ENCODE results near the gene QRFP. TPM values are rescaled to one million over a fixed set of nuclear protein-coding genes. Genes with fewer than 3 reads are reported as not detected.

Gene QRFP
- total RNA-seq, 1 experiment from 2014 or later, result not detected

GRCh38 chr9:130931508-130932254, 35.1 kb upstream of the QRFP start:
- no peaks in the 10 kb centered on the region for H3K9me3 ChIP-seq (ENCODE audit: control insufficient read depth in 1 of 2, insufficient read depth in 1 of 2, low read depth in 1 of 2, low read length in 2 of 2)
- intact Hi-C loops (cut with micrococcal nuclease), result no loop called here
- no TSS peak for BruUV-seq (replicated peaks)
- CTCF ChIA-PET, result no interaction called here
- ATAC-seq, result no peak
- no peaks in the 10 kb centered on the region for H3K36me3 ChIP-seq (ENCODE audit: control insufficient read depth in 1 of 2, insufficient read depth in 2 of 2, low read length in 2 of 2)
- RAD21 ChIA-PET (ENCODE audit: low non-redundant PET in 1 of 2, low total read pairs in 2 of 2, uncharacterized antibody in 2 of 2, unreplicated experiment in 2 of 2), result no interaction called here
- peaks cover 43 to 52% of the 10 kb centered on the region in 2 experiments for H3K4me1 ChIP-seq (ENCODE audit: control insufficient read depth in 1 of 2, insufficient read depth in 2 of 2, low read length in 2 of 2)
- TF ChIP-seq SIN3A (IDR thresholded peaks at IDR 0.05; ENCODE audit: low read depth) (no peak), RAD21 (IDR thresholded peaks at IDR 0.05; ENCODE audit: low read depth) (no peak), EGR1 (IDR thresholded peaks at IDR 0.05; ENCODE audit: low read depth) (no peak)
- TF ChIP-seq, protein P1, sequence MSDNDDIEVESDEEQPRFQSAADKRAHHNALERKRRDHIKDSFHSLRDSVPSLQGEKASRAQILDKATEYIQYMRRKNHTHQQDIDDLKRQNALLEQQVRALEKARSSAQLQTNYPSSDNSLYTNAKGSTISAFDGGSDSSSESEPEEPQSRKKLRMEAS (IDR thresholded peaks at IDR 0.05), result no peak
- H3K79me2 ChIP-seq (ENCODE audit: insufficient read depth, low read length), result no peaks in the 10 kb centered on the region
- no peak overlapping the region for H3K4me2 ChIP-seq (ENCODE audit: low read length)
- no peaks in the 10 kb centered on the region for H3K27me3 ChIP-seq (ENCODE audit: insufficient read depth, low read length)
- H3K9ac ChIP-seq (ENCODE audit: low read length), result no peak overlapping the region
- no peak overlapping the region for H3K27ac ChIP-seq (ENCODE audit: low read depth, low read length)
- POLR2A ChIA-PET, result no interaction called here
- no peaks in the 10 kb centered on the region for H3K9me2 ChIP-seq (ENCODE audit: insufficient read depth)
- no peak for DNase-seq (ENCODE audit: low read depth, low spot score)
- no peak overlapping the region for H2AFZ ChIP-seq (ENCODE audit: low read depth, low read length, poor library complexity, severe bottlenecking)
- no peak overlapping the region for H3K4me3 ChIP-seq (replicated peaks in 1 of 2; ENCODE audit: low read depth in 1 of 2, low read length in 2 of 2)
- no peaks in the 10 kb centered on the region for H4K20me1 ChIP-seq (ENCODE audit: insufficient read depth)

- Histone ChIP-seq H3K36me3 (ENCODE audit: control insufficient read depth in 1 of 2, insufficient read depth in 2 of 2, low read length in 2 of 2) (no peaks in the 10 kb centered on the region), H2AFZ (ENCODE audit: low read depth, low read length, poor library complexity, severe bottlenecking) (no peak overlapping the region), H3K4me1 (ENCODE audit: control insufficient read depth in 1 of 2, insufficient read depth in 2 of 2, low read length in 2 of 2) (peaks cover 35 to 44% of the 10 kb centered on the region in 2 experiments), H3K9ac (ENCODE audit: low read length) (no peak overlapping the region), H3K79me2 (ENCODE audit: insufficient read depth, low read length) (no peaks in the 10 kb centered on the region), H3K27me3 (ENCODE audit: insufficient read depth, low read length) (no peaks in the 10 kb centered on the region), H3K9me3 (ENCODE audit: control insufficient read depth in 1 of 2, insufficient read depth in 1 of 2, low read depth in 1 of 2, low read length in 2 of 2) (no peaks in the 10 kb centered on the region), H3K27ac (ENCODE audit: low read depth, low read length) (no peak overlapping the region), H3K4me3 (replicated peaks in 1 of 2; ENCODE audit: low read depth in 1 of 2, low read length in 2 of 2) (no peak overlapping the region), H4K20me1 (ENCODE audit: insufficient read depth) (no peaks in the 10 kb centered on the region), H3K4me2 (ENCODE audit: low read length) (no peak overlapping the region), H3K9me2 (ENCODE audit: insufficient read depth) (no peaks in the 10 kb centered on the region)
- DNase-seq (ENCODE audit: low read depth, low spot score) (no peak), ATAC-seq (no peak)
- BruUV-seq (replicated peaks), result no TSS peak
- ChIA-PET POLR2A (no interaction called here), CTCF (no interaction called here), RAD21 (ENCODE audit: low non-redundant PET in 1 of 2, low total read pairs in 2 of 2, uncharacterized antibody in 2 of 2, unreplicated experiment in 2 of 2) (no interaction called here)
- intact Hi-C loops (cut with micrococcal nuclease), result no loop called here
- TF ChIP-seq EZH2phosphoT487 (IDR thresholded peaks at IDR 0.05; ENCODE audit: borderline replicate concordance) (no peak), POLR2A (IDR thresholded peaks at IDR 0.05; ENCODE audit: borderline replicate concordance, extremely low read depth, insufficient read depth, insufficient read length) (no peak), SP1 (IDR thresholded peaks at IDR 0.05; ENCODE audit: low read depth) (no peak), CEBPB (IDR thresholded peaks at IDR 0.05; ENCODE audit: low read depth) (no peak), SRF (IDR thresholded peaks at IDR 0.05; ENCODE audit: low read depth) (no peak), YY1 (IDR thresholded peaks at IDR 0.05; ENCODE audit: extremely low read depth, insufficient replicate concordance, low read depth, low read length) (no peak), FOSL1 (IDR thresholded peaks at IDR 0.05; ENCODE audit: low read depth) (no peak), EZH2 (IDR thresholded peaks at IDR 0.05) (no peak), ZNF274 (IDR thresholded peaks at IDR 0.05; ENCODE audit: low read depth, low read length) (no peak), CBX3 (IDR thresholded peaks at IDR 0.05; ENCODE audit: low read depth) (no peak), SIN3A (IDR thresholded peaks at IDR 0.05; ENCODE audit: low read depth) (no peak), ELF1 (IDR thresholded peaks at IDR 0.05; ENCODE audit: borderline replicate concordance, low read depth) (no peak)
- TF ChIP-seq, protein P1 (IDR thresholded peaks at IDR 0.05), result no peak
These were observed 34.3 kb upstream of the QRFP start for GRCh38 chr9:130930804-130931349.
